Transverse colon (tissue), 4 donors: ENCODE data around the gene UHRF2.

Experiments
- CTCF ChIP-seq, 5 experiments: fragments of 200-600 bp in 3 of 5; fragments of 450-650 bp in 2 of 5; sonication (generic) in 3 of 5; IDR thresholded peaks; 1 replicate in 2 of 5; 2 replicates in 3 of 5; pipeline ENCODE4 v1.5.1; 2016 to 2017; ENCODE audit warnings: antibody characterized with exemption in 5 of 5, inconsistent platforms in 3 of 5, mild to moderate bottlenecking in 2 of 5, moderate library complexity in 1 of 5
- EP300 ChIP-seq: sonication (generic); formaldehyde crosslinking; IDR thresholded peaks from one replicate; pipeline ENCODE4 v1.6.1; 2017; ENCODE audit warnings: antibody characterized with exemption, low read depth
- POLR2A ChIP-seq: fragments of 450-650 bp; IDR thresholded peaks from one replicate; pipeline ENCODE4 v1.6.1; 2016; ENCODE audit warnings: antibody characterized with exemption, mild to moderate bottlenecking, moderate library complexity
- POLR2AphosphoS5 ChIP-seq, 3 donors: sonication (generic); formaldehyde crosslinking; IDR thresholded peaks; one replicate each; pipeline ENCODE4 v1.6.1; 2016; ENCODE audit warnings: antibody characterized with exemption in 3 of 3

- no peak for TF ChIP-seq CTCF (IDR thresholded peaks at IDR 0.05)
- TF ChIP-seq POLR2AphosphoS5 (IDR thresholded peaks at IDR 0.05): no peak
- TF ChIP-seq POLR2A: no peak
- no peak for TF ChIP-seq EP300
These were observed 2.3 kb downstream of the UHRF2 start for GRCh38 chr9:6415266-6415665.
